ENCODE measurements around the gene CASP6.
A peak's percentile ranks its signal among the peaks of the same experiment; 100 is the strongest.

CASP6 gene

DNA sequence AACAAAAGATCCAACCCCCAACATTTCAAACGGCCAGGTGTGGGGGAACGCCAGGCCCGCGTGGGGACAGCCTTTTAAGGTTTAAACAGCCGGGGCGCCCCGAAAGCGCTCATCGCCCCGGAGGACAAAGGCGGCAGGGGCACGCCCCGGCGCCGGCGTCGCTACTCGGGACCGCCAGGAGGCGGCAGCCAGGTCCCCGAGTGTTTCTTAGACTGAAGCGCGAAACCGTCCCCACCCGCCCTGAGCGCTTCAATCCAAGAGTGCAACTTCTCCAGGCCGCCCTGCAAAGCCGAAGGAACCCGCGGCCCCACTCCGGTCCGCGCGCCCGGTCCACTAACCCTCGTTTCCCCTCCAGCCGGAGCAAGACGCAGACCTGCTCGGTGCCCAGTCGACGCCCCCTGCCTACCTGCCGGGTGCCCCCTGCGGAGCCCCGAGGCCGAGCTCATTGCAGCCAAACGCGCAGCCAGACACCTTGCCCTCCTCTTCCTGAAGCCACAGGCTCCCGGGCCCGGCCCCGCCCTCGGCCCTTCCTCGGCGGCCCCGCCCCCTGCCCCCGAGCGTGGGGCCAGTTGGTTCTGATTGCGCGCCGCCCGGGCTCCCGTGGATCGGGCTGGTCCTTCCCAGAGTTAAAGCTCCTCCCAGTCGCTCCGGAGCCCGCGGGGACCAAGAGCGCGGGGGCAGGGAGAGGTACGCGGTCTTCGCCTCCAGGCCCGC, at the start of gene CASP6:
Gene CASP6 (minus strand): TSS at position 496 of the 714 bp plus-strand sequence. CDS start 50 bp downstream, at position 446.
- DNase-seq (ENCODE audit: low spot score): peak; percentile 61

DNA sequence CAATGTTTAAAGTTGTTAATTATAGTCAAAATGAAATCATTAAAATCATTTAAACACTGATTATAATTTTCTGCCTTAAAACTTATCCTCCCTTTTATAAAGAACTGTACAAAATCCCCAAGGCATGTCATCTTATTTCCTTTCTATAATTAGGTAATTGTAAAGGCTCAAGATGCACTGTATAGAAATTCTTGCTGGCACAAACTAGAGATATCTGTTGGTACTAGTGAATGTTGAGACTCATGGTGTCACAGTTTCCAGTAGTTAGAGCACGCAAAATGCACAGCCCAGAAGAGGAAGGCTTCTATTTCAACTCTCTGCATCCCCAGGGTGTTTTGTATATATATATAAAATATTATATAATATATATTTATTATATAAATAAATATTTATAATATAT, 49.3 kb upstream of the CASP6 start:
- no peak for DNase-seq (ENCODE audit: low spot score)

- no peak for DNase-seq (ENCODE audit: low spot score)
Measured at GRCh38 chr4:109751852-109752251, 48.6 kb upstream of the CASP6 start.

GRCh38 chr4:109750652-109751244, 47.5 kb upstream of the CASP6 start:
- no peak for DNase-seq (ENCODE audit: low spot score)

DNA sequence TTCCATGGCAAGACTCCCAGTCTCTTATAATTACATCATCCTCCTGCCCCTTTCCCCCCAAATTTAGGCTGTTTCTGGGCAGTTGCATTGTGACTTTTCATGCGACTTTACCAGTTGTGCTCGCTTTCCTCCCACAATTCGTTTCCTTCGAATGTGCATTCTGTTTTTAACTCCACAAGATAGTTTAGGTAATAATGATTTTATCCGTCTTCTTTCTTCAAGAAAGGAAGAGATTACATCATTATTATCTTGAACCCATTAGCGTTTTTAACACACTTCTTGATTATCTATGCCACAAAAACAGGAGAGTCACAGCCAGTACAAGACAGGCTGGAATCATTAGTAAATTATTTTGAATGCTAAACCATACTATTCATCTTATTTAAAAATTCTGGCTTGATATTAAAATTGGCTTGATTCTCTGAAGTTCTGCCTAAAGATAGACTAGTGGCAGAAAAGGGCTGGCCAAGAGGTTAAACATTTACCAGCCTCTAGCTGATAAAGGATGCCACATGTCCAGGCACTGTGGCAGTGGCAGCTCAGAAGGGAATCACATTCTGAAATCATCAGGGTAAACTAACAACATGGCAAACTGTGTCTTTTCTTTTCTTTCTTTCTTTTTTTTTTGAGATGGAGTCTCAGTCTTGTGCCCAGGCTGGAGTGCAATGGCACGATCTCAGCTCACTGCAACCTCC, 46.3 kb upstream of the CASP6 start:
- no peak for DNase-seq (ENCODE audit: low spot score)

- DNase-seq (ENCODE audit: low spot score): no peak
Measured at GRCh38 chr4:109748114-109748513, 44.9 kb upstream of the CASP6 start.

DNA sequence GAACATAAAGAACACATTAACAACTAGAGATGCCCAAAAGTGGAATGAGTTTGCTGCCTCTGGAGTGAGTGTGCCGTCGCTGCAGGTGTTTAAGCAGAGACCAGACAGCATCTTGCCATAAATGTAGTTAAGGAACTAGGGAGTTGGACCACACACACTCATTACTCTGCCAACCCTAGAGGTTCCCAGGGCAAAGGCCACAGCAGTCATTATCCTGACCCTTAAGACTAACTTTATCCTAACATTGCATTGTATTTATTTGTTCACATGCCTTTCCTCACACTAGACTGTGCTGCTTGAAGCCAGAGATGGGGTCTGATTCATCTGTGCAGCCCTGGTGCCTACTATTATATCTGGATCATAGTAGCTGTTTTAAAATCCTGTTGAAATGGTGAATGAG, 43.5 kb upstream of the CASP6 start:
- no peak for DNase-seq (ENCODE audit: low spot score)

GRCh38 chr4:109745830-109746229, 42.6 kb upstream of the CASP6 start:
- no peak for DNase-seq (ENCODE audit: low spot score)

- no peak for DNase-seq (ENCODE audit: low spot score)
Measured at GRCh38 chr4:109739547-109739946, 36.3 kb upstream of the CASP6 start.

- DNase-seq (ENCODE audit: low spot score): no peak
Measured at GRCh38 chr4:109738104-109738872, 35.0 kb upstream of the CASP6 start.

DNA sequence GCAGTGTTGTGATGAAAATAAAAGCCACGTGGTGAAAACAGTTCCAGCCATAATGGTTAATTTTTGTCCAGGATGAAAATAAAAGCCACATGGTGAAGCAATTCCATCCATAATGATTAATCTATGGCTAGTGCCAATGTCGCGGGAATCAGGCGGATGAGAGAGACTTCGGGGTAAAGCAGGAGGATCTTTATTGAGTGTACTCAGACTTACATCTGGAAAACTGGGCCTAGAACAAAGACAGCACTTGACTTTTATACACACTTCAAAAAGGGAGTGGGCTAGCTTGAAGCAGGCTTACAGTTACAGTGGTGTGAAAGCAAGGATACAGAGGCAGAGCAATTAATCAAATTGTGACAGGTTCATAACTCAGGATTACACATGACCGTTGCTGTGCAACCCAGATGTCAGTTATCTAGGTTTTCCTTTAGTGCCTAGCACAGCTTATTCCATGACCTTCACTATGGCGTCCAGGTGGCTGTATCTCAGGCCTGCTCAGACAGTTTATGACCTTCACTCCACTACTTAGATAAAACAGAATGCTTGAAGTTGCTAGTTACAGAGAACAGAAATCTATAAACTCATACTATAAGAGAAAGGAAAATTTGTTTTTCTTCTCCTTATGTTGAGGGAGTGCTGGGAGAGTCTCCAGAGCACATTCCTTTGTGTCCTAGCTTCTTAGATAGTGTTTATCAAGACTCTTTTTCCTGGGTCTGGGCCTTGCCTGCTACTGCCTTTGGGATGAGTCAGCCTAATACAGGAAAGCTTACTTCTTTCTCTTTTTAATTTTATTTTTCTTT, 32.5 kb upstream of the CASP6 start:
- DNase-seq (ENCODE audit: low spot score): no peak

- DNase-seq (ENCODE audit: low spot score): no peak
Measured at GRCh38 chr4:109733728-109734127, 30.5 kb upstream of the CASP6 start.

GRCh38 chr4:109730619-109731545, 27.6 kb upstream of the CASP6 start:
- no peak for DNase-seq (ENCODE audit: low spot score)

GRCh38 chr4:109729718-109730618, 26.7 kb upstream of the CASP6 start, which contains the start of gene PLA2G12A:
Gene PLA2G12A (minus strand): TSS chr4:109730070. CDS start chr4:109729809, 261 bp downstream.
- DNase-seq (ENCODE audit: low spot score): peak; percentile 76

DNA sequence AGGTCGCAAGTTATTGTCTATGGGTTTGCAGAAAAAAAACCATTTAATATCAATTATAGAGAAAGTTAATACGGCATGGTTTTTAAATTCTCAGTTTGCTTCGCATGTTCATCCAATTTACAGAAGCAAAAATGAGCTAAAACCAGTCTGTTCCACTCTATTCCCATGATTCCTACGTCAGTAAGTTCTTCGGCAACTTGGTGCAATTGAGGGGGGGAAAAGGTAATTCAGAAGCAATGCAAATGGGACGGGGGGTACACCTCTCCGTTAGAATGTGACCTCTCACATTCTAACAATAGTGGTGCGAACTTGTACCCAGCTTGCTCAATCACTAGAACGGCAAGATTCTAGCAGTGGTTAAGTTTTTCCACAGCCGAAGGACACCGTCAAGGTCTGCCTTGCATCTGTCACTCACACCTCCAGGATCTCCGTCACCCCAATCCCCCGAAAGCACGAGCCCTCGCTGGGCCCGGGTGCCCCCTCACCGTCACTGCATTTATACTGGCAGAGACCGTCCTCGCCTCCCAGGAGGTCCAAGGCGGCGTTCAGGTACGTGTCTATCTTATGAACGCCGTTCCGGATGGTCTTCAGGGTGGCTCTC, 26.0 kb upstream of the CASP6 start:
- no peak for DNase-seq (ENCODE audit: low spot score)

DNA sequence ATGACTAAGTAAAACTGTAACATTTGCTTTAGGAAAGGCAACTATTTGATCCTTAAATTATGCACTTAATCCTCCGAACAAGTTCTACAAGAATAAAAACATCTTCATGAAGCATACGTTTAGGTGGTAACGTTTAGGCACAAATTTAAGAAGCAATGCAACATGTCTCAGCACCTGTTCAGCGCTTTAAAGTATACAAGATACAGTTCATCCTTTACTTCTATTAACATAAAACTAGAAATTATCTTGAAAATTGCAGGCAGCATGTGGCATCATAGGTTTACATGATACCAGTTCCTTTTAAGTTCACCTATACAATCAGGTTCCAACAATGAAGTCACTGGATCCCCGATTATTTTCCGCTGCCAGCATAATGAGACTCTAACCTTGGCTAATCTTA, 25.1 kb upstream of the CASP6 start:
- DNase-seq (ENCODE audit: low spot score): no peak

- DNase-seq (ENCODE audit: low spot score): no peak
Measured at GRCh38 chr4:109723110-109723509, 19.9 kb upstream of the CASP6 start.

GRCh38 chr4:109722357-109722756, 19.1 kb upstream of the CASP6 start:
- no peak for DNase-seq (ENCODE audit: low spot score)

- DNase-seq (ENCODE audit: low spot score): no peak
Measured at GRCh38 chr4:109721033-109721432, 17.8 kb upstream of the CASP6 start.
